CD4-positive, alpha-beta T cell treated with Interleukin-10 for 1 hour (primary cell): ENCODE data around the gene ANXA10.
A peak's percentile ranks its signal among the peaks of the same experiment; 100 is the strongest.
"Not testable (repeated sequence)": the region's sequence is repeated elsewhere in the genome, so short reads cannot be mapped to it uniquely, and the experiment has no call there.

ENCODE experiments used
- DNase-seq: peaks from one replicate; pipeline ENCODE4 v3.0.0-alpha.2; 2020

The ANXA10 gene

DNA sequence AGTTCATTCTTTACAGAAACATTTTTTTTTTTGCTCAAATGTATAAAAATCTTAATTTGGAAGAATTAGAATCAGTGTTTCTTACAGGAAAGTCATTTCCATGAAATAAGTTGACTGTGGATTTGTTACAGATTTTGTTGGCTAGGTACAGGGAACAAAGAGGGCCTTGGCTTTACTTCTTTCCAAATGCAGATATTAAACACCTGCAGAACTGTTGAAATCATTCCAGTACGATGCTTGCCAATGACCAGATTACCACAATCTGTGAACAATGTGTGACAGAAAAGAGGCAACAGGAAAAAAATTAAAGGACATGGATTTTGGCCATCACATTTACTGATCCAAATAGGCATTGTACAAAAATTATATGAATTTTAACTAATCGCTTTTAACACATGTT is 70.8 kb downstream of the ANXA10 start:
- no peak for DNase-seq

DNA sequence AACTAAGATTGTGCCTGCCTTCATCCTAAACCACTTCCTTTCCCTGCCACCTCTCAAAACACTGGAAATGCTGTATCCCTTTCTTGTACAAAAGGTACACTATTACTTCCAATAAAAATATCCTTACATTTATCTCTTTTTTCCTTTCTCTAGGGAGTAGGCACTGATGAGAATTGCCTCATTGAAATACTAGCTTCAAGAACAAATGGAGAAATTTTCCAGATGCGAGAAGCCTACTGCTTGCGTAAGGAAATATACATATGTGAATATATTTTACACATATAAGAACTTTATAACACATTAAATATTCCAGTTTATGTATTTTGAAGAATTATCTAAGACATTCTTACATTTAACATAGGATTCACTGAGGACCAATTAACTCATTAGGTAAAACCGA is 71.7 kb downstream of the ANXA10 start:
- no peak for DNase-seq

DNA sequence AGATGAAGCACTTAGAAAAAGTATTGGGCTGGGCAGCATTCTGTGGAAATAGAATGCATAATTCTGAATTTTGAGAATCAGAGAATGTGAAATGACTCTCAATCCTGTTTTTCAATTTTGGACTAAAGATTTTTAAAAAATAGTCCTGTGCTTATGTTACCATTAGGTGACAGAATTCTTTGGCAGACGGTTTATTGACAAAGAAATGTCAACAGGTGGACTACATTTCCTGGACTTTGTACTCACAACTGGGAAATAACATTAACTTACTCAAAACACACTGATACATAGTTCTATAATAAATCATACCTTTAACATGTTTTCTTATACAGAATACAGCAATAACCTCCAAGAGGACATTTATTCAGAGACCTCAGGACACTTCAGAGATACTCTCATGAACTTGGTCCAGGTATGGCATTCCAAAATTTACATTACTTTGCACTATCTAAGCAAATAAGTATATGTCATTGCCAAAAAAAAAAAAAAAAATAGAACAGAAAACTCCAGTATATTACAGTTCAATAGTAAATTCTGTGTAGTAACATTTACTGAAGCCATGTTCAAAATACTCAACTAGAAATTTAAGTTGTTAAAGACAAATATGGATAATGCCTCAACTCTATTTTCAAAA is 72.7 kb downstream of the ANXA10 start:
- no peak for DNase-seq

DNA sequence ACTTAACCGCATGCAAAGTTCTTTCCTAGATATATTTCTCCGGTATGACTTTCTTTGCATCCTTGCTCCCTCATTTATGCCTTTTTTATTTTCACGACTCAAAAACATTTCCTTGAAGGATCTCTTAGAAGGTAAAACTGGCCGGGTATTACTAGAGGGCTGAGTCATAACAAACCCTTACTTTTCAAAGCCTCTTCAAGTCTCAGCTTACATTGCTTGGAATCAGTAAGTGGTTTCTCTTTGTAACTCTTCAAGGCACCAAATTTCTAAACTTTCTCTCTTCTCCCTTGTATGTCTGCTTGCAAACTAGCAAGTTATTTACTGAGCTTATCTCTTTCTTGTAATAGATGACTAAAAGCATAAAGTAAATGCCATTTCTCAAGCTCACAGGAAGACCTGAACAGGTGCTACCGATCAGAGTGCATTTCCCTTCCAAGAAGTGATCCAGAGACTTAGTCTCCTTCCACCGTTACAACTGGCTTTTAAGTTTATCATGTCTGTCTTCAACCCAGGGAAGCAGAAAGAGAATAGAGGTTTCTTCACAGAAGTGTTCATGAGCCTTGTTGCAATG is 75.5 kb downstream of the ANXA10 start:
- DNase-seq, result no peak

DNA sequence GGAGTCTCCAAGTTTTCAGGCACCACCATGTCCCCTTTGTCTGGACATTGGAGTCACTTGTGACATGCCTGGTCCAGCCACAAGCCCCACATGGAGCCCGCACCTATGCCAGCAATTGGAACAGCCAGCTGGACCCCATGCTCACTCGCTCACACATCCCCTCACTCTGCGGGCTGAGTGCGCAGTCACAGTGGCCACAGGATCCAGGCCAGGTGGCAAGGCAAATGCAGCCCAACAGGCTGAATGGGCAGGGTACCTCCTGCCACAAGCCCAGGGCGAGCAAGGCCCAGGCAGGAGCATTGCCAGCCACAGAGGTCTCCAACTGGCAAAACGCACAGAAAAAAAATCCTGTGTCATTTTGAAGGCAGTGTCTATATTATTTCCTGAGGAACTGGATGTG is 82.0 kb downstream of the ANXA10 start:
- DNase-seq, result no peak

DNA sequence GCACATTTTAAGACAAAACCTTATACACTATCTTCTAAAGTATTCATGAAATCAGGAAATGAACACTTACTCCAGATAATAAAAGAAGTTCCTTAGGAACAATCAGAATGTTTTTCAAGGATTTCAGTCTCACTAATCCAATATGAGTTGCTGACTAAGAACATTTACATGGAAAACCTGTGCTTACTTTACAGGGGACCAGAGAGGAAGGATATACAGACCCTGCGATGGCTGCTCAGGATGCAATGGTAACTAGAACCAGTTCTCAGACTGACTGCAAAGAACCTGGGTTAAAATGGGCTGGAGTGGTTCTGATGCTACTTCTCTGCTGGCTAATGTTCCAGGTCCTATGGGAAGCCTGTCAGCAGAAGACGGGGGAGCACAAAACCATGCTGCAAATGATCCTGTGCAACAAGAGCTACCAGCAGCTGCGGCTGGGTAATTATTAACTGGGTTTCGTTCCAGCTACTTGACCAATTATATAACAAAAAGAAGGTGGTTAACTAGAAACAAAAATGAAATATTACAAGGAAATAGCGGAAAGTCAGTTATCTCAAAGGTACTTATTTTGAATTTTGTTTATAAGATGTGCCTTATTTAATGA is 85.3 kb downstream of the ANXA10 start:
- DNase-seq, result no peak

DNA sequence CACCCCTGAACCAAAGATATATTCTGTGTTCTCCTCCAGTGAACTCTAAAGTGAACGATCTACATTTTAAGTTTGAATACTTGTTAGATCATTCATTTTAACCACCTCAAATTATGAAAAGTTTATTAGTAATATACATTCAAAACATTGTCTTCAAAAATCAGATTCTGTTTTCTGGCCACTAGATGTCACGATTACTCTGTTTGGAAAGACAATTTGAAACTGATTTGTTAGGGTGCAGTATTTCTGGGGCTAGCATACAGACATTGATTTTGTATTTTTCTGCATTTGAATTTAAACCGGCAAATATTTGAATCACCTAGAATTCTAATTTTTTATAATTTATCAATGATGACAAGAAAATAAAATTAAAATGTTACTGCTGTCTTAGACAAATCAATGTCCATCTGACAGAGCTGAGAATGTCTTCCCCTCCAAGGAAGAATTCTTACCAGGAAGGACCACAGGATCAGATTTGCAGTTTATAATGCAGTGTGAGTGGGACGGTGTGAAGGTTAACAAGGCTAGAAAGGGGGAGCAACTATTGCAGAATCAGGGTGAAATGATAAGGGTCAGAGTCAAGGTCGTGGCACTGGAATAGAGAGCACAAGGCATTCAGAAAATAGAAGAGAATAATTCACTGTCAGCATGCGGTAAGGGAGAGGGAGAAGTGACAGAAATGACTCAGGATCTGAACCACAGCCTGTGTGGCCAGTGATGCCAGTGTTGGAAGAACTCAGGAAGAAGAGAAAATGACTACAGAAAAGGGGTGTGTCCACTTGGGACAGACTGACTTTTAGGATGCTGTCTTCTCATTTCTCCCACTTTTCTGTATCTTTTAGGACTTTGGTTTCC is 91.6 kb downstream of the ANXA10 start:
- DNase-seq, result peak; percentile 29

DNA sequence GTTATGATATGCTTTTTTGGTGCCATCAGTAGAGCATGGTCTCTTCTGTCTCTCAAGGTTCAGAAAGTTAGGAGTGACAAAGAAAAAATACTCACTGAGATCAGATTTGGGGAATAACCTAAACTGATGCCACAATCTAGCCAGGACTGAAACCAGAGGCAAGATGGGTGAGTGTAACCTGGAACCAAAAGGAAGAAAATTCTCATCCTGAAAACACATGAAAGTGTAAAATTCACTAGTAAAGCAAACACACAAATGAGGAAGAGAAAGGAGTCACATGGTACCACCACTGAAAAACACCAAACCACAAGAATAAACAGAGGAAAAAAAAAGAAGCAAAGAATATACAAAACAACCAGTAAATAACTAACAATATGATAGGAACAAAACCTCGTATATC is 96.4 kb downstream of the ANXA10 start:
- DNase-seq, result no peak

DNA sequence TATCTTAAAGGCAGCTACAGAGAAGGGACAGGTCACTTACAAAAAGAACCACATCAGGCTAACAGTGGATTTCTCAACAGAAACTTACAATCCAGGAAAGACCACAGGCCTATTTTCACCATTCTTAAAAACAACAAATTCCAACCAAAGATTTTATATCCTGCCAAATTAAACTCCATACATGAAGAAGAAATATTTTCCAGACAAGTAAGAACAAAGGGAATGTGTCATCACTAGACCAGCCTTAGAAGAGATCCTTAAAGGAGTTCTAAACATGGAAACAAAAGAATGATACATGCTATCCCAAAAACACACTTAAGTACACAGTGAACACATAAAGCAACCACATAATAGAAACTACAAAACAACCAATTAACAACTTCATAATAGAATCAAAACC is 105.6 kb downstream of the ANXA10 start:
- no peak for DNase-seq

DNA sequence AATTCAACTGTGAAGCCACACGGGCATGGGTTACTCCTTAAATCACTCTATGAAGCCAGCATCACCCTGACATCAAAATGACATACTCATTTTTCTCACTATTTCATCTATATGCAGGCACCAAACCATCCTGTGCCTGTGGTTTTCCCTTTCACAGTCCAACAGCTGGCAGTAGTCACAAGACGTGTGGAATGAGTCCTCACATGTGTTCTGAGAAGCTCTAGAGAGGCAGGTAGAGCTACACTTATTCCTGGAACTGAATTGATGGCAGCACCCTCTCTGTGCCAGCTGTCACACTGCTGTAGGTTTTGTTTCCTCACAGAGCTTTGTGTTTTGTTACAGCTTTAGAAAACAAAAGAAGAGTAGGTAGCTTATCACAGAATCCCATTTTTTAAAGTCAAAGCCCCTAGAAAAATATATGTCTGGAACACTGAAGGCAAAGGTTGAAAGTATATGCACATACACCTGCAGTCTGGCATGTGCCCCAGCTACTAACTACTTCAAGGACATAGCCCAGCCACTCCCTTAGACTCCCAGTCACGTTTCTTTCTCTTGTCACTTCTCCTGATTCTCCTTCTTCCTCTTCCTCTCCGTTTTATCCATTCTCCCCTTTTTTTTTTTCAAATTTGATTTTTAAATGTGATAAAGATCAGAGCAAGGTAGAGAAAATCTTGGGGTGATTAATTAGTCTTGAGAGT is 107.1 kb downstream of the ANXA10 start:
- DNase-seq, result no peak

DNA sequence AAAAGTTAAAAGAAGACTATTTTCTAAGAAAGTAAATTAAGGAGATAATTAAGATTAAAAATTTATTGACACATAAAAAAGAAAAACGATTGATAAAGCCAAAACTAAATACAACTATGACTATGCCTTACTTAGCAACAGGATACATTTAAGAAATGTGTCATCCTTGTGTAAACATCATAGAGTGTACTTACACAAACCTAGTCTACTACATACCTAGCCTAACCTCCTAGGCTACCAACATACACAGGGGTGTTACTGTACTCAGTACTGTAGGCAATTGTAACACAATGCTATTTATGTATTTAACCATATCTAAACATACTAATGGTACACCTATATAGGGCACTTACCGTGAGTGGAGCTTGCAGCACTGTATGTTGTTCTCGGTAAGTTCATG is 108.3 kb downstream of the ANXA10 start:
- no peak for DNase-seq

DNA sequence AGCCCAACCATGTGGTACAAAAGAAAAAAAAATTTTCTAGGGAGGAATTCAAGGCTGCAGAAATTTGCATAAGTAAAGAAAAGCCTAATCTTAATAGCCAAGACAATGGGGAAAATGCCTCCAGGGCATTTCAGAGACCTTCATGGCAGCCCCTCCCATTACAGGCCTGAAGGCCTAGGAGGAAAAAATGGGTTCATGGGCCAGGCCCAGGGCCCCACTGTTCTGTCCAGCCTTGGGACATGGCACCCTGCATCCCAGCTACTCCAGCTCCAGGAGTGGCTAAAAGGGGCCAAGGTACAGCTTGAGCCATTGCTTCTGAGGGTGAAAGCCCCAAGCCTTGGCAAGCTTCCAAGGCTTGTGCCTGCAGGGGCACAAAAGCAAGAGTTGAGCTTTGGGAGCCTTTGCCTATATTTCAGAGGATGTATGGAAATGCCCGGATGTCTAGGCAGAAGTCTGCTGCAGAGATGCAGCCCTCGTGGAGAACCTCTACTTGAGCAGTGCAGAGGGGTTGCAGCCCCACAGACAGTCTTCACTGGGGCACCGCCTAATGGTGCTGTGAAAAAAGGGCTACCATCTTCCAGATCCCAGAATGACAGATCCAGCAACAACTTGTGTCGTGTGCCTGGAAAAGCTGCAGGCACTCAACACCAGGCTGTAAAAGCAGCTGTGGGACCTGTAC is 111.0 kb downstream of the ANXA10 start:
- no peak for DNase-seq

DNA sequence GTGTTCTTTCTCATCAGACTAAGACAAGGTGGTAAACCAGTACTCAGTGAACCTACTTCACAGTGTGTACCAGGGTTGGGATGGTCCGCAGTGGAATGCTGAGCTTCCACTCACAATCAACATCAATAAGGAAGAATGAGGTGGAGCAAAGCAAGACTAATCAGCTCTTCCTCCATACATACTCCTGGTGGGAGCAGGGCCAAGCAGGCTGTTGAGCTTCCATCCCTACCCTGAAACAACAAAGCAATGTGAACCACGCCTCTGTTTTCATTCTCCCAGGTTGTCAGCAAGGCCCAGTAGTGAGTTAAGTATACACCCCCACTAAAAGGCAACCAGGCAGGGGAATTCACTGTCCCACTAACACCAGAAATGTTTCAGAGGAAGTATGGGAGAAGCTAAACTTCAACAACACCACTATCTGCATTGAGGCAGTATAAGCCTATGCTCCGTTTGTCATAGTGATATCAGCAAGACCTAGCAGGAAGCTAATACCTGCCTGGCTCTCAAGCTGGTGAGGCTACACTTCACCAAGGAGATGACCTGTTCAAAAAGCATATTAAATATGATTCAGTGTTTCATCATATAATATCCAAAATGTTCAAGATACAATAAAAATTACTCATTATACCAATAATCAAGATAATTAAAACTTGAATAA is 116.7 kb downstream of the ANXA10 start:
- DNase-seq, result no peak

DNA sequence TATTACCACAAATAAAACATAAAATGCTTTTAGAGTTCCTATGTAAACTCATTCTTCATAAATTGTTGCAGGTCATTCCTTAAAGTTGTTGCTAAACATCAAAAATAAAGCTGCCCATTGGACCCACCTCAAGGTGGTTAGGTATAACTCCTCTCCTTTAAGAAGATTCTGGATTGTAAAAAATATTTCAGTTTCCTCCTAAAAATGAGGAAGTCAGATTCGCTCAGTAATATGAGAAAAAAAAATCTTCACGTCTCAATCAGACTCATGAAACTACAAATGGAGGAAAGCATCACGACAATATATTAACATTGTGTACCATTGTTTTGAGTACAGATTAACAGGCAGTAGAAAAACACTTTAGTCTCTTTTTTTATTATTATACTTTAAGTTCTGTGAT is 120.3 kb downstream of the ANXA10 start:
- DNase-seq, result no peak

DNA sequence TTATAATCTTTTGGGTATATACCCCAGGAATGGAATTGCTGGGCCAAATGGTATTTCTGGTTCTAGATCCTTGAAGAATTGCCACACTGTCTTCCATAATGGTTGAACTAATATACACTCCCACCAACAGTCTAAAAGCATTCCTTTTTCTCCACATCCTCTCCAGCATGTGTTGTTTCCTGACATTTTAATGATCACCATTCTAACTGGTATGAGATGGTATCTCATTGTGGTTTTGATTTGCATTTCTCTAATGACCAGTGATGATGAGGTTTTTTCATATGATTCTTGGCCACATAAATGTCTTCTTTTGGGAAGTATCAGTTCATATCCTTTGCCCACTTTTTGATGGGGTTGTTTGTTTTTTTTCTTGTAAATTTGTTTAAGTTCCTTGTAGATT is 121.2 kb downstream of the ANXA10 start:
- DNase-seq, result not testable (repeated sequence)

DNA sequence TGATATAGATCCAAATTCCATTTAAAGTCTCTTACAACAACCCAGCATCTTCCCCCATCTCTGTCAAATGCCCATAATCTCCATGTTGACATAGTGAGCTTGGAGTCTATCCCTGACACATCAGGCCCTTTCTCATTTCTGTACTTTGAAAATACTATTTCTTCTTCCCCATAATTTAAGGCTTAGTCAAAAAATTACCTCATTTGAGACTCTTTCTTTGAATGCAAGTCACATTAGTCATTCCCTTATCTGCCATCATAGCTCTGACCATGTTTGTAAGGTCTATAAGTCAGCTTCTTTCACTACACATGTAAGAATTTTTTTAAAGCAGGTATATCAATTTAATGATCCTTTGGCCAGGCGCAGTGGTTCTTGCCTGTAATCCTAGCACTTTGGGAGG is 126.3 kb downstream of the ANXA10 start:
- no peak for DNase-seq

DNA sequence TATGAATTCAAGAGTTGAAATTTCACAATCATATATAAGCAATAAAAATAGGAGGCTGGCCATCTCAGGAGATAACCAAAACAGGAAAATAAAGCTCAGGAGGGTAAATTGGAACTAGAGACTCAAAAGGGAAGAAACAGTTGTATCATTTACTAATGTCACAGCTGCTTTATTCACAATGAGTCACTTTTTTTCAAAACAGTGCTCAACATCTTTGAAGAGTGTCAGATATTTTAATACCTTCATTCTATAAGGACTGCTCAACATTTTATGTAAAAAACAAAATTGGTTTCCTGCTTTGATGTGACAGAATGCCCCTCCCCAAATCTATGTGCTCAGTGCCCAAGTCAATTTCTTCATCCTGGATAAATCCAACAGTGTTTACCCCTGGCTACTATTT is 128.6 kb downstream of the ANXA10 start:
- no peak for DNase-seq

DNA sequence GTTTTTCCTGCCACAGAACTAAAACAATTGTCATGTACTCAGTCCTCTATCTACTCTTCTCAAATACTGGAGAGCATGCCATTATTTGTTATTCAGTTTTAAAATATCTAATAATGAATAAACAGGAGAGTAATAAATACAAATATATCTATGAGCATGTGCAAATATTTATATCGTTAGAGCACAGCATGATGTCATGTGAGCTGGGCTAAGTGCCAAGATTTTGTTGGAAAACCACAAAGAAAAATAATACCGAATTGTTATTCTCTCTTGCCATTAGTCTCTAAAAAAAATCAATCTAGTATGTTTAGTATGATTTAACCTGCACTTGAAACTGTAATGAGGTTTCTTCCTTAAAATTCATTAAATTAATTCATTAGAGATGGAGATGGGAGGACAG is 129.0 kb downstream of the ANXA10 start:
- no peak for DNase-seq
